PFSK-1 (cell line): ENCODE results near the gene WSCD2.

Experiments used
- POLR2AphosphoS5 ChIP-seq: IDR thresholded peaks from 2 replicates; pipeline ENCODE4 v1.6.1; 2012; ENCODE audit warnings: low read depth, mild to moderate bottlenecking, control low read depth, low read length, moderate library complexity
- REST ChIP-seq, 2 experiments: IDR thresholded peaks; 2 replicates each; pipeline versions ENCODE4 v1.6.1 to v1.8.0; 2011 to 2012; ENCODE audit warnings: low read depth in 2 of 2, low read length in 2 of 2, control low read depth in 1 of 2, inconsistent platforms in 1 of 2, mild to moderate bottlenecking in 1 of 2, moderate library complexity in 1 of 2; ENCODE audit not compliant: insufficient read depth in 1 of 2

- TF ChIP-seq POLR2AphosphoS5 = no peak
- no peak for TF ChIP-seq REST (IDR thresholded peaks at IDR 0.05; ENCODE audit: insufficient read depth in 1 of 2, low read depth in 2 of 2, low read length in 2 of 2)
Observed at GRCh38 chr12:108115123-108116121, 13.7 kb upstream of the WSCD2 start.
